HG02678 (cell line): ENCODE data around the gene ANAPC2.

Experiments
- ATAC-seq: cut with Tn5 transposase; IDR thresholded peaks from one replicate; pipeline ENCODE4 v1.9.1; 2021; ENCODE audit warnings: mild to moderate bottlenecking, moderate library complexity; ENCODE audit not compliant: unreplicated experiment

Gene ANAPC2

DNA sequence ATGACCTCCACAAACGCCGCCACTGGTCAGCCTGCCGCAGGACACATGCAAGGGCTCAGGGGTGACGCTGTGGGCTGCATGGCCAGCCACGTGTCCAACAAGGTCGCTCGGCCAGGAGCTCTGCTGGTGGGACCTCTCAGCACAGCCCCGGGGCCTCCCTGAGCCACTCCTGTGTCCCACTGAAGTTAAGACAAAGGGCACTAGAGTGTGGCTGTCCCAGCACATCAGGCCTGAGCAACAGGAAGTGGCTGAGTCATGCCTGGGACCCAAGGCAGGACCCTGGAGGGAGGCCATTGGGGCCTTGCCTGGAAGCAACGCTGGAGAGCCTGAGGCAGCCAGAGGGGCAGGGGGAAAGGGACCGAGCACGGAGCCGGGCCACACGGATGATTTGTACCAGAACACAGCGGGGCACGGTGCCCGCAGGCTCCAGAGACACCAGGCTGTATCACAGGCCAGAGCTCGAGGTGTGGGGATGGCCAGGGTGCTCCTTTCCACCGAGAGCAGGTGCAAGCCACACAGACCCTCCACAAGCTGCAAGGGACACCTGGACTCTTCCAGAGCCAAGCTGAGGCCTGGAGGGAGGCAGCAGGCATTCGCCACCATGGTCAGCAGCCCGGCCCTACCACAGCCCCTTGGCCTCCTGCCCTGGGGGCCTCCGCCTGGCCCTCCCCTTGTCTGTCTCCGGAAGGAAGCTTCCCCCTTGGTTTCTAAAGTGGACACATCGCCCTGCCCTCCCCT lies 10.0 kb downstream of the ANAPC2 start:
- ATAC-seq: no peak

DNA sequence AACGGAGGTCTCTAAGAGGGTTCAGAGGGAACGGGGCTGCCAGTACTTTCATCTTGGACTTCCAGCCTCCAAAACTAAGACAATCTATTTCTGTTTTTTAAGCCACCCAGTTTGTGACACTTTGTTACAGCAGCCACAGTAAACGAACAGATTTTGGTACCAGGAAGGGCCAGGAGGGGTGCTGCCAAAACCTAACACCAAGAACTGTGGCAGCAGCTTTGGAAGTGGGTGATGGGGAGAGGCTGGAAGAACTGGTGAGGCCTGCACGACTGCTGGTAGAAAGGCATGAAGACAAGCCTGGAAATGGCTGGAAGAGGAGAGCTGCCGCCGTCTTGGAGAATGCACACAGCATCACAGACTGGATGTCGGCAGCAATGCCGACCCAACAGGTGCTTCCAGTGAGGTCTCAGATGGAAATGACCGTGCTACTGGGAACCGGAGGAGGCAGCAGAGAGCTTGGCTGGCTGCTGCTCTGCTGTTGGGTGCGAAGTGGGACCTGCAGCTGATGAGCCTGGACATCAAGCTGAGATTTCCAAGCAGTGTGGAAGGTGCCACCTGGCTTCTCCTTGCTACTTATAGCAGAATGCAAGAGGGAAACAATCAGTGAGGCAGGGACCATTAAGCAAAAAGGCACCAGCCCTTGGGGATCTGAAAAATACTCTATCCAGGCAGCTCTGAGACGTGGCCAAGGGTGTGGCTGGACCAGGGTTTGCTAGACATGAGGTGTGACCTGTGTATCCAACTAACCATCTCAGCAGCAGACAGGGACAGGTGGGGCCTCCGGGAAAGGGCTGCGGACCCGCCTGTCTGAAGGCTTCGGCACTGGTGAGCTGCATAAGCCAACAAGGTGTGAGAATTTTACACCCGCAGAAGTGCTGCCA lies 11.8 kb downstream of the ANAPC2 start:
- ATAC-seq: no peak

DNA sequence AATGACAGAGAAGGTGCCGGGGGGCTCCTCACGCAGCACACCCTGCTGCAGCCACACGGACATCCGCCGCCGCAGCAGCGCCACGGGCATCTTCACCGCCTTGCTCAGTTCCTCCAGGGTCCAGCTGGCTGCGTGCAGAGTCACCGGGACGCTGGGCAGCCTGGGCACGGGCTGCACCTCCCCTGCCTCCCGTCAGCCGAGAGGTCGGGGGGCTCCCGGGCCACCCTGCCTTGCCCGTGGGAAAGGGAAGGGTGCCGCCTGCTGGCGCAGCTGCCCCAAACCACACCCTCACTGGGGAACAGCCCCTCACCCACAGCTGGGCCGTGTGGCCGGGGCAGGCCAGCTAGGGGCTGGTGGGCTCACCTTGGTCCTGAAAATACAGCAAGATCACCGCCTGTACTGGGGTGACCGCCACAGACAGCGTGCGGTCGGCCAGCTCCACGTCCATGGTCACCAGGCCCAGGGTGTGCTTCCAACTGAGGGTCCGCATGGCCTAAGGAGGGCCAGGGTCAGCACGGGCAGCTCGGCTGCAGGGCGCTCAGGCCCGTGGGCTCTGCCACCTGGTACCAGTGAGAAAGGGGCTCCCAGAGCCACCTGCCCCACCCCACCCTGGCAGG lies 12.9 kb downstream of the ANAPC2 start:
- ATAC-seq: no peak

DNA sequence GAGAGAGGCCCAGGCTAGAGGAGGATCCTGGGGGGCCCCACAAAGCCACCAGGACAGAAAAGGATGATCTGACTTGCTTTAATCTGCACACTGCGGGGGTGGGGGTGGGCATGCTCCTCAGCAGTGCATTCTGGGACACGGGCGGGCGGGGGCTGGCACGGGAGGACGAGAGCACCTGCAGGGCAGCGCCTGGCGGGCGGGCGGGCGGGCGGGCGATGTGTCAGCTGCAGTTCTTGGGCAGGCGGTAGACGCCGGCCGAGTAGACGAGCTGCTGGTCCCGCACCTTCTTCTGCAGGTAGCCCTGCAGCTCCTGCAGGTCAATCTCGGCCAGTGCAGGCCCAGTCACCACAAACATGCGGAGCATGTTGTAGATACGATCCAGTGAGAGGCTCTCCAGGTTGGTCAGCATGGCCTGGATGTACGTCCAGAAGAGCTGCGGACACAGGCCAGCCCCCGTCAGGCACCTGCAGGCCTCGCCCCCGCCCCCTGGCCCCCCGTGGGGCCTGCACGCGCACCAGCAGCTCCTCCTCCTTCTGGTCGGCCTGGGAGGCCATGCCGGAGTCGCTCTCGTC lies 13.6 kb downstream of the ANAPC2 start:
- ATAC-seq: no peak

DNA sequence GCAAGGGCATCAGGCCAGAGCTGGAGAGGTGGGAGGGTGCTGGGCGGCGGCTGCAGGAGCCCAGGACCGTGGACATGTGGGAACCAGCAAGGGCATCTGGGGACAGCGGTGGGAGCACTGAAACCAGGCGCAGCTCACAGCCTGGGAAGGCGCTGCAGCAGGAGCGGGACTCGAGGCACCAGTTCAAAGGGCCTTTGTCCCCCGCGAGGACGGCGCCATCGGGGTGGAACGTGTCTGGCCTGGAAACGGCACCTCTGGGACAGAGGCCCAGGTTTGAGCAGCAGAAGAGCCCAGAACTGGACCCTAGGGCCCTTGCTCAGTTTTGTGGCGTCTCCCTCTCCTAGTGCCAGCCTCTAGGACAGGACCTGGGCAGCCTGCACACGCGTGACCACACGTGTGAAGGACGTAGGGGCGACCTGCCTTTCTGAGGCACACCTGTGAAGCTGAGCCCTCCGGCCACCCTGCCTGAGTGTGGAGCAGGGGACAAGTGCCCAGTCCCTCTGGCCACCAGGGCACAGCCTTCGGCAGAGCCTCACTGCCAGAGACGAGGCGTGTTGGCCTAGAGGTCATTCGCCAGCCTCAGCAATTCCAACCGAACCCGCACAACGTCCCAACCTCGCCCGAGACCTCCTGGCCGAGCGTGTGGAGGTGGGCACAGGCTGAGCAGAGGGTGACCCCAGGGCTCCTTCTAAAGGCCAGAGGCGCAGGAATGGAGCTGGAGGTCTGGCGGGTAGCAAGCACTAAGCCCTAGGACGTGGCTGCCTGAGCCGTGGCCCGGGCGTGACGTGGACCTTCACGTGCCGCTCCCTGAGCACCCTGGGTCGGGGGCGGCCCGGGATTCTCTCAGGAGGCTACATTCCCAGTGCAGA lies 14.3 kb downstream of the ANAPC2 start:
- no peak for ATAC-seq

DNA sequence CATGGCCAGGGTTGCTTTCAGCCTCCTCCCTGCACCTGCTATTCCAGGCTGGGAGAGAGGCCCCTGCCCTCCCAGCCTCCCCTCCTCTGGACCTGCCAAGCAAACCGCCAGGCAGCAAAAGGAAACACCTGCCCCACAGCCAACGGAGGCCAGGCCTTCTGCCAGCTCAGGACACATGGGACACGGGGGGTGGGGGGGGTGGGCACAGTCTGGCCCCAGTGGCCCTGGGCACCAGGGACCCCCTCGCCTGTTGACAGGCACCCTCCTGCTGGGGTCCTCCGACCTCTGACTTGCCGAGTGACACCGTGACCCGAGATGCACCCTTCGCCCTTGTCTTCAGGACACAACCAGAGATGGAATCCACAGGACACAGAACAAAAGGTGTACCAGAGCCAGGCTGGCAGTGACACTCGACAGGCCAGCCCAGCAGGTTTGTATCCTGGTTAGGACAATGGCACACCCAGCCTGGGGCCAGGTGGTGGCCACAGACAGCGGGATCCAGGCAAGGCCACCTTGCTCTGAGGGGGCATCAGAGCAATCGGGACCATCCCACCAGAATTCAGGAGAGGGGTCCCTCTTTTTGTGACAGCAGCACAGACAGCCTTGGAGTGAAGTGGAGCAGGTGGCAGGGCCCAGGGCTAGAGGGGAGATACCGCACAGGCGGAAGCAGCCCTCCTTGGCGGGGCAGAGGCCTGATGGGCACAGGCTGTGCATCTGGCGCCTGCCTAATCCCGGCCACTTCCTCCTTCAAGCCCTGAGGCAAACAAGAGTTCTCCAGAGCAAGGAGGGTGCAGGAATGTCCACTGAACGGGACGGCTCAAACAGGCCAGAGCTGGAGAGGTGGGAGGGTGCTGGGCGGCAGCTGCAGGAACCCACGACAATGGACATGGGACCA lies 15.2 kb downstream of the ANAPC2 start:
- ATAC-seq: no peak

DNA sequence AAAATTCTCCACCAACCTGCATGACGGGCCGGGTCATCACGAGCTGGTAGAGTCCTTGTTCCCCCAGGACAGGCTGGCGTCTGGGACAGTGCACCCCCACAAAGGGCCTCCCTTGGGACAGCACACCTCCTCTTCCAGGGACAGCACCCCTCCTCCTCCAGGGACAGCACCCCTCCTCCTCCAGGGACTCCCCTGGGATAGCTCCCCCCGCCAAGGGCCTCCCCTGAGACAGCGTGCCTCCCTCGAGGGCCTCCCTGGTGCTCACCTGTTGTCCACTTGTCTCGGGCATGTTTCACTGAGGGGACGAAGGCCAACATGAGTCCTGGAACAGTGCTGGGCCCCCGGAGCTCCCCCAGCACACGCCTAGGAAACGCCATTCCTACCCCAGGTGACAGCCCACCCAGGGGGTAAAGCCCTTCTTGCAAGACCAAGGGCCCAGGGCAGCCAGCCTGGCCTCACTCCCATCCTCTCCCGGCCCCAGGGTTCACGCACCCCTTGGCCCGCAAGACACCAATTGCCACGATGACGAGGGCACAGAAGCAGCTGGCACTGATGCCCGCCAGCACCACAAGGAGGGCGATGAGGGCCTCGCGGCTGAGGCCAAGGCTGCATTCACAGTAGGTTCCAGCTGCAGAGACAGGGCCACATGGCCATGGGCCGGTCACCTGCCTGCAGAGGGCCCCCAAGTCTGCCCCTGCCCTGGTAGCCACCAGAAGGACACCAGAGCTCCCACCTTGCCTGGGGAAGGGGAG lies 17.0 kb downstream of the ANAPC2 start:
- ATAC-seq: no peak

DNA sequence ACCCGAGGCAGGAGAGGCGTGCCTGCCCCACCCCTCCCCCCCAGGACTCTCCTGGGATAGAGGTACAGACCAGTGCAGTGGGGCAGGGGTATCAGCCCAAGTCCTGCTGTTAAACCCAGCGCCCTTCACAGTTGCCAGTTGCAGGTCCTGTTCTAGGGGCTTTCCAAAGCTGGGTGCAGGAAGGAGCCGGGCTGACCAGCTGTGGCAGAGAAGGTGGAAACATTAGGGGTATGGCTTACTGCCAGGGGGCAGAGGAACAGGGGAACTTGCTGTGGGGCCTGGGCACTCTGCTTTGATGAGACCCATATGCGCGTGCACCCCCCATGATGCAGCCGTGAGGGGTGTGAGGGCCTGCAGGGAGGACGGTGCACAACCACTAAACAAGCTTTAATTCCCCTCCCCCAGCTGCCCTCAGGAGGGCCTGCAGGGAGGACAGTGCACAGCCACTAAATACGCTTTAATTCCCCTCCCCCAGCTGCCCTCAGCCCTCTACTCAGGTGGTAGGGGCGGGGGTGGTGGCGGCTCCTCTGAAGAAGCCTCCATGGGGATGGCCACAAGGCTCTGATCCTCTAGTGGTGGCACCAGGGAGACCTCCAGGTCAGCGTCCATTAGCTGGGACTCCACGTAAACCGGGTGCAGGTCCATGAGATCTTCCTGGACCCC lies 17.7 kb downstream of the ANAPC2 start:
- ATAC-seq: no peak

DNA sequence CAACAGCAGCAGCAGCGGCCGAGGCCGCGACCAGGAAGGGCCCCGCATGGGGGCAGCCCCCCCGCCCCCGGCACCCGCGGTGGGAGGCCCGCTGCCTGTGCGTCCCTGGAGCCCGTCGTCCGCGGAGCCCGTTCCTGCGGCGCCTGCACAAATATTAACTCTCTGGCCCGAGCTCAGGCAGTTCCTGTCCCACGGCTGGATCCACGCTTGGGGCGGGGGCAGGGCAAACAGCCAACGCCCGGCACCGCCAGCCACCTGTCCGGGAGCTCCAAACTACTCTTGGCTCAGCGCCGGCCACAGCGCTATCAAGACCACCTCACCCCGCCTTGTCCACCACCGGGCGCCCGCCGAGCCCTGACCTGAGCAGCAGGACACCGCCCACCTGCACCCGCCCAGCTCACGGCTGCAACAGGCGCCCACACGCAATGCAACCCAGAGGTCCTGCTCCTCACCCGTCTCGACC lies 18.4 kb downstream of the ANAPC2 start, which contains the start of gene LRRC26:
Gene LRRC26, minus strand, starts transcription at position 156 of the 463 bp plus-strand sequence. Its CDS starts 108 bp downstream, at position 48.
- ATAC-seq: no peak

DNA sequence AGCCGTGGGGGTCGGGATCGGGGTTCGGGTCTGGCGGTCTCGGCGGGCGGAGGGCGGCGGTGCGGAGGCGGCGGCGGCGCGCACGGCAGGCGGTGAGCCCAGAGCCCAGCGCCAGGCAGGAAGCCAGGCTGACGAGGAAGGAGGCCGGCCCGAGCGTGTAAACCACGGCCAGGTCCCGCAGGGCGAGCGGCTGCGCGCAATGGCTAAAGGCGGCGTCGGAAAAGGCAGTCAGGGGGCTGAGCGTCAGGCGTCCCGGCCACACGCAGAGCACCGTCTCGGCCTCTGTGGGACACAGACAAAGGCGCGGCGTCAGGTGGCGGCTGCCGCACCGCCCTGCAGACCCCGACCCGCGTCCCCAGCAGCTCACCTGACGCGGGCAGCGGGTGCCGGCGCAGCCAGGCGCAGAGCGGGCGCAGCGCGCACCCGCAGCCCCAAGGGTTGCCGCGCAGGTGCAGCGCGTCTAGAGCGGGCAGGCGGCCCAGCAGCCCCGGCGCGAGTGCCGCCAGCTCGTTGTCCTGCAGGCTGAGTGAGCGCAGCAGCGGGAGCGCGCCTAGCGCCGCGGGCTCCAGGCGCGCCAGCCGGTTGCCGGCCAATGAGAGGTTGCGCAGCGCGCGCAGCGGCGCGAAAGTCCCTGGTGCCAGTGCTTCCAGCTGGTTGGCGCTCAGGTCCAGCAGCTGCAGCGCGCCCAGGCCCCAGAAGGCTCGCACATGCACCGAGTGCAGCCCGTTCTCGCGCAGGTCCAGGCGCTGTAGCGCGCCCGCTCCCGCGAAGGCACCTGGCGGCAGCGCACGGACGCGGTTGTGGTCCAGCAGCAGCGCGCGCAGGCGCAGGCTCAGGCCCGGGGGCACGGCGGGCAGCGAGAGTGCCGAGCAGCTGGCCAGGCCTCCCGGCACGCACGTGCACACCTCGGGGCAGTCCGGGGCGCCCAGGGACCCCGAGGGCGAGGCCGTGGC lies 19.2 kb downstream of the ANAPC2 start:
- peak; percentile 53 for ATAC-seq

DNA sequence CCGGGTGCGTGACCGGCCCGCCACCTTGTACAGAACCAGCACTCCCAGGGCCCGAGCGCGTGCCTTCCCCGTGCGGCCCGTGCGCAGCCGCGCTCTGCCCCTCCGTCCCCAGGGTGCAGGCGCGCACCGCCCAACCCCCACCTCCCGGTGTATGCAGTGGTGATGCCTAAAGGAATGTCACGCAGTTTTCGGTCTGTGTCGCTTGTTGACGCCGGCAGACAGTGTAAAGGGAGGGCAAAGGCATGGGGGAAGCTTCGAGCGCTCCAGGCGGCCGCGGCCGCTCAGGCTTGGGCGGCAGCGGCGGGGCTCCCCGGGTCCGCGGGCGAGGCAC lies 19.8 kb downstream of the ANAPC2 start:
- ATAC-seq: no peak

DNA sequence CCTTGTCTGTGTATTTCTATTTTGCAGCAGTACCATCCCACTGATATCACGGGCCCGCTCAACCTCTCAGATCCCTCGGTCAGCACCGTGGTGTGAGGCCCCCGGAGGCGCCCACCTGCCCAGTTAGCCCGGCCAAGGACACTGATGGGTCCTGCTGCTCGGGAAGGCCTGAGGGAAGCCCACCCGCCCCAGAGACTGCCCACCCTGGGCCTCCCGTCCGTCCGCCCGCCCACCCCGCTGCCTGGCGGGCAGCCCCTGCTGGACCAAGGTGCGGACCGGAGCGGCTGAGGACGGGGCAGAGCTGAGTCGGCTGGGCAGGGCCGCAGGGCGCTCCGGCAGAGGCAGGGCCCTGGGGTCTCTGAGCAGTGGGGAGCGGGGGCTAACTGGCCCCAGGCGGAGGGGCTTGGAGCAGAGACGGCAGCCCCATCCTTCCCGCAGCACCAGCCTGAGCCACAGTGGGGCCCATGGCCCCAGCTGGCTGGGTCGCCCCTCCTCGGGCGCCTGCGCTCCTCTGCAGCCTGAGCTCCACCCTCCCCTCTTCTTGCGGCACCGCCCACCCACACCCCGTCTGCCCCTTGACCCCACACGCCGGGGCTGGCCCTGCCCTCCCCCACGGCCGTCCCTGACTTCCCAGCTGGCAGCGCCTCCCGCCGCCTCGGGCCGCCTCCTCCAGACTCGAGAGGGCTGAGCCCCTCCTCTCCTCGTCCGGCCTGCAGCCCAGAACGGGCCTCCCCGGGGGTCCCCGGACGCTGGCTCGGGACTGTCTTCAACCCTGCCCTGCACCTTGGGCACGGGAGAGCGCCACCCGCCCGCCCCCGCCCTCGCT lies 20.4 kb downstream of the ANAPC2 start:
- ATAC-seq: no peak

DNA sequence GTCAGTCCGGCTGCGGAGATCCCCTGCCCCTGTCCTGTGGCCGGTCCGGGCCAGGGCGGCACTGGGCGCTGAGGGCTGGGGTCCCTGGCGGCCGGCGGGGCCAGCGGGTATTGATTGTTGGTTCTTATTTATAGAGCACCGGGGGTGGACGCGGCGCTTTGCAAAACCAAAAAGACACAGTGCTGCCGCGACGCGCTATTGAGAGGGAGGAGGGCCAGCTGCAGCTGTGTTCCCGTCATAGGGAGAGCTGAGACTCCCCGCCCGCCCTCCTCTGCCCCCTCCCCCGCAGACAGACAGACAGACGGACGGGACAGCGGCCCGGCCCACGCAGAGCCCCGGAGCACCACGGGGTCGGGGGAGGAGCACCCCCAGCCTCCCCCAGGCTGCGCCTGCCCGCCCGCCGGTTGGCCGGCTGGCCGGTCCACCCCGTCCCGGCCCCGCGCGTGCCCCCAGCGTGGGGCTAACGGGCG lies 21.0 kb downstream of the ANAPC2 start:
- ATAC-seq: no peak

DNA sequence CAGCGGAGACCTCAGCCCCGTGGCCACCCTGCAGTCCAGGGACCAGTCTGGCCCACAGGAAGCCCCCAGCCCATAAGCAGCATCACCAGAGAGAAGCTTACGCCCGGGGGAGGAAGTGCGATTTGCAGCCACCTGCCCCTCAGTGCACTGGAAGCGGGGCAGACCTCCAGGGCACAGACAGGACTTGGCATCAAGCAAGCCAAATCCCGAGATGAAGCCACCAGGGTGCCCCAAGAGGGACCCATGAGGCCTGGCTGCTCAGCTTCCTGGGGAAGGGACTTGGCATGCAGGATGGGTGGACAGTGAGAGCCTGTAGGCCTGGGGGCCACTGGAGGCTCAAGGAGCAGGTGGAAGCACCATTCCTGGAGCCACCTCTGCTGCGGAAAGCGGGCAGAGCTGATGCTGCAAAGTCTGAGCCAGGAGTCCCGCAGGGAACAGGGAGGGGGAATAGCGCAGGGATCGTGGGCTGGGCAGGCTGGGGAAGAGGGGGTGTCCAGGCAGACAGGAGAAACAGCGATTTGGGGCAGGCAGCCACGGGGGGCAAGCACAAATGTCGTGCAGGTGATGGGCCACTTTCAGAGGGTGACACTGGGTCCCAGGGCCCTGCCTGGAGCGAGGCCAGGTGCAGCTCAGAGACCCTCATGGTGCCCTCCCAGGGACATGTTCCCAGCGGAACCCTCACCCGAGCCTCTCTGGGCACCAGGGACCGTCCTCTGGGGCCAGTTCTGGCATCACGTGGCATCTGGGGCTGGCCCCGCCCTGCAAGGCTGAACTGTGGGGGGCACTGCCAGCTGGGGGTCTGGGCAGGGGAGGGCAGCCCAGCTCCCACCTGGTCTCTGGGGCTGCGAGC lies 21.8 kb downstream of the ANAPC2 start:
- ATAC-seq: no peak

DNA sequence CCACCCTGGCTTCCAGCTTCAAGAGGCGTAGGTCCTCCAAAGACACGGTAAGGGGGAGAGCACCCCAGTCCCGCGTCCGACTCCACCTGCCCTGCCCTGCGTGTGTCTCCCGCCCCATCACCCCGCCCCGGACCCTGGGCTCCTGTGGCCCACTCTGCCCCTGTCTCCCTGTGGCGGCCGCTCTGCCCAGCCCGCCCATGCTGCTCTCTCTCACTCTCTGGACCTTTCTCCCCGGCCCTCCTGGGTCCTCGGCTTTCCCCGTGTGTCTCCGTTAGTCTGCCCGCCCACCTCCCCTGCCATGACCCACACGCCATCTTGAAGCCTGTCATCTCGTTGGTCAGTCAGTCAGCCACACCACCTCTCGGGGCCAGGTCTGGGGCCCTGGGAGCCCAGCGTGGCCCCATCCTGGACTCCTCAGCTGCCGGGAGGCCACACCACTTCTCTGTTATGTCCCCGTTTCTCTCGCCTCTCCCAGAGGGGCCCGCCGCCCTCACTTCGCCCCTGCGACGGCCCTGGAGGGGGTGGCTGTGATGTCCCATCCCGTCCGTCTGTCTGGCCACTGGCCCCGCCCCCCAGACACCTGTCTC lies 23.0 kb downstream of the ANAPC2 start:
- no peak for ATAC-seq
